Stimulated activated CD4-positive, alpha-beta T cell treated with anti-CD3 and anti-CD28 coated beads, Interleukin-1b, Interleukin-23, amount 100 ng/mL, for 48 hours (primary cell): ENCODE results near the gene CARNS1.
"Not testable (repeated sequence)": the region's sequence is repeated elsewhere in the genome, so short reads cannot be mapped to it uniquely, and the experiment has no call there.

Experiments
- DNase-seq: peaks from one replicate; pipeline ENCODE4 v3.0.0-alpha.2; 2020

The CARNS1 gene

DNA sequence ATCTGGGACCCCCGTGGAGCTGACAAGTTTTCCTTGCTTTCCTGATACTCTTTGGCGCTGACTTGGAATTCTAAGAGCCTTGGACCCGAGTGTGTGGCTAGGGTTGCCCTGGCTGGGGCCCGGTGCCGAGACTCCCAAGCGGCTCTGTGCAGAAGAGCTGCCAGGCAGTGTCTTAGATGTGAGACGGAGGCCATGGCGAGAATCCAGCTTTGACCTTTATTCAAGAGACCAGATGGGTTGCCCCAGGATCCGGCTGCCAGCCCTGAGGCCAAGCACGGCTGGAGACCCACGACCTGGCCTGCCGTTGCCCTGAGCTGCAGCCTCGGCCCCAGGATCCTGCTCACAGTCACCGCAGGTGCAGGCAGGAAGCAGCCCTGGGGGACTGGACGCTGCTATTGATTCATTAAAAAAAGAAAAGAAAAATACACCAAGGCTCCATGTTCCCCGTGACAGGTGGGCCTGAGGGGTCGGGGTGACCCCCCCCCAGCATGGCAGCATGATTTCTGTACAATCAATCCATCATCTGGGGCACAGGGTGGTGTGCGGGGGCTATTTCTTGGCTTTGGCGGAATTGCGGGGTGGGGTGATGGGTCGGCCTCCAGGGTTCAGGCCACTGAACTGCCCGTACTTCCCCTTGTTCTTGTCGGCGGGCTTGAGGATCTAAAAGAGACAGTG lies 17.4 kb upstream of the CARNS1 start:
- no peak for DNase-seq

GRCh38 chr11:67398661-67399563 lies 16.6 kb upstream of the CARNS1 start:
- DNase-seq, result no peak

GRCh38 chr11:67400251-67400941 lies 15.1 kb upstream of the CARNS1 start:
- DNase-seq, result no peak

- DNase-seq, result no peak
Measured at GRCh38 chr11:67400942-67401494, 14.5 kb upstream of the CARNS1 start.

GRCh38 chr11:67401495-67402191 lies 13.8 kb upstream of the CARNS1 start, which contains the start of gene PPP1CA:
TSS of gene PPP1CA (minus strand) at chr11:67401858. CDS start at chr11:67401782, 76 bp downstream.
- DNase-seq, result peak; percentile 89

DNA sequence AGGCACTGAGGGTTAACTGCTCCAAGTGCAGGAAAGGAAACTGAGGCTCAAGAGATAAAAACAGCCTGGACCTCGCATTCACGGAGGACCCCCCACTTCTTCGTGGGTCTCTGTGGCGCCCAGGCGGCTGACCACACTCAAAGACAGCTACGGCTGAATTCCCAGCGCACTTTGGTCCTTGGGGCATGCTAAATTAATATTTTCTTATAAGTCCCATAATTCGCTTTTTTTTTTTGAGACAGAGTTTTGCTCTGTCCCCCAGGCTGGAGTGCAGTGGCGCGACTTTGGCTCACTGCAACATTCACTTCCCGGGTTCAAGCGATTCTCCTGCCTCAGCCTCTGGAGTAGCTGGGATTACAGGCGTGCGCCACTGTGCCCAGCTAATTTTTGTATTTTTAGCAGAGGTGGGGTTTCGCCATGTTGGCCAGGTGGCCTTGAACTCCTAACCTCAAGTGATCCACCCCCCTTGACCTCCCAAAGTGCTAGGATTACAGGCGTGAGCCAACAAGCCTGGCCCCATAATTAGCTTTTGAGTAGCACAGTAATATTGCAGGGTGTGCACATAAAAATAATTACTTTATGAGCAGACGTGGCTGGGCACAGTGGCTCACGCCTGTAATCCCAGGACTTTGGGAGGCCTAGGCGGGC lies 13.2 kb upstream of the CARNS1 start:
- not testable (repeated sequence) for DNase-seq

GRCh38 chr11:67403085-67403484 lies 12.4 kb upstream of the CARNS1 start:
- not testable (repeated sequence) for DNase-seq

DNA sequence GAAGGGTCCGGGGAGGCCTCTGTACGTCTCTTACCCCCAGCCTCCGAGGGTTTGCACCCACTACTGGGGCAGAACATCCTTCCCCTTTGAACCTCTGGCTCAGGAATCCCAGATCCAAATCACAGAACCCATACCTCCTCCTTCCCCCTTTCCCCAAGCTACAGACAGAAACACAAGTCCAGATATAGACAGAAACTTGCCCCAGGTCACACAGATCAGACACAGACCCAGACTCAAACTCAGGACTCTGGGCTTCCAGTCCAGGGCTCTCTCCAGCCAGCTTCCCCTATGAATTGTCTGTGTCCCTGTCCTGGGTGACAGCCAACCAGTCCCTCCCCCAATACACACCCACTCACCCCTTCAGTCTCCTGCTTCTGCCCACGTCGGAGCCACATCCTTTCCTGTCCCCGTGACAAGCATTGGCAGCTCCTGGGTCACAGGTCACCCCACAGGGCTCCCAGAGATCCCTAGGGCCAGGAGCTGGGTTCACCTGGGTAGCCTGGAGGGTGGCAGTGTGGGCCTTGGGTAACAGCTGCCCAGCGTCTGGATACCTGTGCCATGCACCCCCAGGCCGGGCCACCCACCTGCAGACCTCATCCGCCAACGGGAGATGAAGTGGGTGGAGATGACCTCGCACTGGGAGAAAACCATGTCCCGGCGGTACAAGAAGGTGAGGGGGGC lies 10.8 kb upstream of the CARNS1 start:
- no peak for DNase-seq

GRCh38 chr11:67405196-67405567 lies 10.3 kb upstream of the CARNS1 start:
- DNase-seq, result no peak

DNA sequence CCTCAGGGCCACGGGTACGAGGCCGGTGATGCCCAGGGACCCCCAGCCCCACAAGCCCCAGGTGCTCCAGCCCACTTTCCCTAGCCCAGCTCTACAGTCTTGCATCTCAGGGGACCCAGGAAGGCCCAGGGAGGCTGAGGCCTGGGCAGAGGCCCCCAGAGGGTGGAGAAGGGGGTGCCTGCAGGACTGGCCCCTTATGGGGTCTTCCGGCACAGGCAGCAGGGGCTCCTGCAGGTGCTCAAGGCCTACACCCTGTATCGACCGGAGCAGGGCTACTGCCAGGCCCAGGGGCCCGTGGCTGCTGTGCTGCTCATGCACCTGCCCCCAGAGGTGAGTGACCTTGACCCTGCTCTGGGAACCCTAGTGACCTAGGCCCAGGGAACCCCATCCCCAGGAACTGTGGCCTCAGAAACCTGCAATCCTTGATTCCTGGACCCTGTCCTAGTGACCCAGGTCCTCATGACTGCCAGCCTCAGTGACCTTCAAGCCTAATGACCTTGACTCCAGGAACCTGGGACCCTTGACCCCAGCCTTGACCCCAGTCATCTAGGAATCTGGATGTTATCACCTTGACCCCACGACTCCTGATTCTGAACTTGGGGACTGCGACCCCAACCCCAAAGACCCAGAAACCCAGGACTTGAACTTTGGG lies 9.7 kb upstream of the CARNS1 start:
- no peak for DNase-seq

GRCh38 chr11:67406420-67406968 lies 9.0 kb upstream of the CARNS1 start:
- DNase-seq, result no peak

GRCh38 chr11:67406969-67407687 lies 8.3 kb upstream of the CARNS1 start:
- no peak for DNase-seq

DNA sequence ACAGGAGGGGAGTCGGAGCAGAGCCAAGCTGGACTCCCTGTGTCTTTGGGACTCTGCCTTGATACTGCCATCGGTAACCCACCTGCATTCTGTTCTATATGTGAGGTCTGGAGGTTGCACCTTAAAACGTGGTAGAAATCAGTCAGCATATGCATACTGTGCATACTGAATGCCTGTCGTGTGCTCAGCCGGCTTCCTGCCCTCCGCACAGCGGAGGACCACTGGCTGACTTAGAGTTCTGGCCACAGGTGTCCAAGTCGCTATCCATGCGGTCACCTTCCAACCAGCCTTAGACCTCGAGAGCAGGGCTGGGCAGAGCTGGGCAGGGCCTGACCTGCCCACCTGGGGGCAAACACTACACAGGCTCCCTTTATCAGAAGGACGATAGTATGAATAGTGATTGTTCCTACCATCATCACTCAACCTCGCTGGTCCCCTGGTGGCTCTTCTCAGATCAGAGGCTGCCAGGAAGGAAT lies 7.8 kb upstream of the CARNS1 start:
- no peak for DNase-seq

DNA sequence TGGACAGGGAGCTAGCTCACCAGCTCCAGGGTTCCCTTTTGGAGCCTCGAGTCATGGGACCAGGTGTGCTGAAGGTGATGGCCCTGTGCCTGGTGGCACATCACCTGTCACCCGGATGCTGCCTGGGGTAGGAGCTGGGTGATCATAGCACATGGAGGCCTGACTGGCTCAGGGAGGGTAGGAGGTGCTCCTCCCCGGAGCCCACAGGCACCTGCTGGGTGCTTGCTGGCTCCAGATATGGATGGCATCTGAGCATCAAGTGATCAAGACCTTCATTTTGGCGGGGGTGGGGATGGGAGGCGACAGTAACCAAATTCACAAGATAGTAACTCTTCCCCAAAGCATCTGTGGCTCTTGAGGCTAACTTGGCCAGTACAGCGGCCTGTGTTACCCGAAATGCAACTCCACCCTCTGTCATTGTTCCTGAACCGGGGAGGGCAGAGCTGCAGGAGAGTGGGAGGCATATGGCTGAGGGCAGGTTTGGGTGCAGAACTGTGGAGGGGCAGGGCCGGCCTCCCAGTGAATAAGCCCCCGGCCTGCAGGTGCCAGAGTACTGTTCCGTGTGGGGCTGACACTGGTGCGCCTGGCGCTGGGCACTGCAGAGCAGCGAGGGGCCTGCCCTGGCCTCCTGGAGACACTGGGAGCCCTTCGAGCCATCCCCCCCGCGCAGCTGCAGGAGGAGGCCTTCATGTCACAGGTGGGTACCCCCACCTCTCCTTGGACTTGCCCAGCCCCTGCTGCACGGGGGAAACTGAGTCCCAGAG lies 6.9 kb upstream of the CARNS1 start:
- no peak for DNase-seq

- peak; percentile 69 for DNase-seq
Measured at GRCh38 chr11:67409261-67409666, 6.2 kb upstream of the CARNS1 start.

GRCh38 chr11:67409781-67410368 lies 5.6 kb upstream of the CARNS1 start:
- no peak for DNase-seq

DNA sequence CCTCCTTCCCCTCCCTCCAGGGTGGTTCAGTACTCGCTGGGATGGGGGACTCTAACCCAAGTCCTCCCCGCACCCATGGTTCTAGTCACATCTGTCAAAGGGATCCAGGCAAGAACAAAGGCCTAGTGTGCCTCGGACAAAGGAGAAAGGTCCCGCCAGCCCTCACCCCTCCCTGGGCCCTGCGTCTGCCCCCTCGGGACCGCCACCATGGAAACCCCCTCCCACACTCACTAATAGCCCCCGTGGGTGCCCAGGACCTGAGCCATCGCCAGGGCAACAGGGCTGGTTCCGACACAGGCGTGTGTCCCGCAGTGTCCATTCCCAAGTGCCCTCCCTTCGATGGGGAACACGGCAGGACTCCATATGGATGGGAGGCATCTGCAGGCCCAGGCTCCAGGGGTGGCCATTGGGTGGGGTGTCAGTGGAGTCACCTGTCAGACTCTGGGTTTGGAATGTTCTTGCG lies 5.1 kb upstream of the CARNS1 start:
- no peak for DNase-seq
